H9 (cell line): ENCODE measurements around the gene GAS6. TPM values are rescaled to one million over a fixed set of nuclear protein-coding genes. Genes with fewer than 3 reads are reported as not detected.

ENCODE experiments used
- DNase-seq: peaks from one replicate; pipeline ENCODE4 v3.0.0-alpha.2; 2017
- H2AFZ ChIP-seq: one replicate; pipeline ENCODE4 v1.6.1; 2013; ENCODE audit warnings: mild to moderate bottlenecking, low read length, control low read depth, moderate library complexity
- H2AK5ac ChIP-seq: 2 replicates; pipeline ENCODE4 v1.6.1; 2013; ENCODE audit warnings: low read length, control low read depth, mixed read lengths; ENCODE audit not compliant: insufficient read length
- H2BK120ac ChIP-seq: one replicate; pipeline ENCODE4 v1.6.1; 2013; ENCODE audit warnings: low read depth, mild to moderate bottlenecking, low read length, control low read depth, inconsistent platforms; ENCODE audit not compliant: poor library complexity, severe bottlenecking
- H2BK12ac ChIP-seq: 2 replicates; pipeline ENCODE4 v1.6.1; 2013; ENCODE audit warnings: low read length, control low read depth, mixed read lengths, low read depth; ENCODE audit not compliant: insufficient read length
- H2BK15ac ChIP-seq: 2 replicates; pipeline ENCODE4 v1.6.1; 2013; ENCODE audit warnings: low read depth, low read length, control low read depth
- H2BK20ac ChIP-seq: one replicate; pipeline ENCODE4 v1.6.1; 2013; ENCODE audit warnings: low read depth, mild to moderate bottlenecking, low read length, control low read depth, inconsistent platforms; ENCODE audit not compliant: poor library complexity, severe bottlenecking
- H2BK5ac ChIP-seq: 2 replicates; pipeline ENCODE4 v1.6.1; 2013; ENCODE audit warnings: low read length, control low read depth, mixed read lengths; ENCODE audit not compliant: insufficient read length
- H3K14ac ChIP-seq: 2 replicates; pipeline ENCODE4 v1.6.1; 2013; ENCODE audit warnings: low read length, control low read depth; ENCODE audit not compliant: insufficient read depth
- H3K18ac ChIP-seq: 2 replicates; pipeline ENCODE4 v1.6.1; 2013; ENCODE audit warnings: low read depth, mild to moderate bottlenecking, mixed read lengths, low read length, control low read depth; ENCODE audit not compliant: insufficient read length
- H3K23ac ChIP-seq: 2 replicates; pipeline ENCODE4 v1.6.1; 2013; ENCODE audit warnings: low read length, control low read depth, mixed read lengths, low read depth; ENCODE audit not compliant: insufficient read length
- H3K23me2 ChIP-seq: 2 replicates; pipeline ENCODE4 v1.6.1; 2013; ENCODE audit warnings: low read depth, mild to moderate bottlenecking, mixed read lengths, low read length, control low read depth; ENCODE audit not compliant: insufficient read length, poor library complexity, severe bottlenecking
- H3K27ac ChIP-seq: 2 replicates; pipeline ENCODE4 v1.5.1; 2013; ENCODE audit warnings: low read length, control low read depth, mixed read lengths, low read depth; ENCODE audit not compliant: insufficient read length
- H3K27me3 ChIP-seq: 2 replicates; pipeline ENCODE4 v1.6.1; 2013; ENCODE audit warnings: low read length, control low read depth, inconsistent platforms; ENCODE audit not compliant: insufficient read depth
- H3K4ac ChIP-seq: 2 replicates; pipeline ENCODE4 v1.6.1; 2013; ENCODE audit warnings: low read depth, mild to moderate bottlenecking, control low read depth, inconsistent platforms, low read length, moderate library complexity
- H3K4me1 ChIP-seq: 2 replicates; pipeline ENCODE4 v1.6.1; 2013; ENCODE audit warnings: low read length, control low read depth, inconsistent platforms; ENCODE audit not compliant: insufficient read depth
- H3K4me2 ChIP-seq: 2 replicates; pipeline ENCODE4 v1.6.1; 2013; ENCODE audit warnings: low read length, control low read depth, mixed read lengths; ENCODE audit not compliant: insufficient read length, insufficient read depth
- H3K56ac ChIP-seq: 2 replicates; pipeline ENCODE4 v1.6.1; 2013; ENCODE audit warnings: low read depth, mild to moderate bottlenecking, mixed read lengths, low read length, control low read depth; ENCODE audit not compliant: insufficient read length
- H3K79me1 ChIP-seq: 2 replicates; pipeline ENCODE4 v1.6.1; 2013; ENCODE audit warnings: low read depth, mild to moderate bottlenecking, moderate library complexity, low read length, control low read depth, inconsistent platforms; ENCODE audit not compliant: insufficient read depth, poor library complexity, severe bottlenecking
- H3K79me2 ChIP-seq: 2 replicates; pipeline ENCODE4 v1.6.1; 2013; ENCODE audit warnings: low read length, control low read depth, inconsistent platforms; ENCODE audit not compliant: insufficient read depth
- H3K9ac ChIP-seq: 2 replicates; pipeline ENCODE4 v1.6.1; 2013; ENCODE audit warnings: low read length, control low read depth, mixed read lengths; ENCODE audit not compliant: insufficient read length; ENCODE audit errors: extremely low read depth
- H3K9me3 ChIP-seq: one replicate; pipeline ENCODE4 v1.6.1; 2013; ENCODE audit warnings: low read depth, low read length, inconsistent platforms; ENCODE audit not compliant: control insufficient read depth
- H3T11ph ChIP-seq: one replicate; pipeline ENCODE4 v1.6.1; 2013; ENCODE audit warnings: mild to moderate bottlenecking, low read length, control low read depth, inconsistent platforms
- H4K20me1 ChIP-seq: one replicate; pipeline ENCODE4 v1.6.1; 2013; ENCODE audit not compliant: control insufficient read depth, insufficient read length, insufficient read depth
- H4K5ac ChIP-seq: 2 replicates; pipeline ENCODE4 v1.6.1; 2013; ENCODE audit warnings: low read depth, mild to moderate bottlenecking, mixed read lengths, low read length, control low read depth; ENCODE audit not compliant: insufficient read length
- H4K8ac ChIP-seq: replicated peaks from 2 replicates; pipeline ENCODE4 v1.6.1; 2013; ENCODE audit warnings: low read length, control low read depth, mixed read lengths, low read depth; ENCODE audit not compliant: insufficient read length
- H4K91ac ChIP-seq: 2 replicates; pipeline ENCODE4 v1.6.1; 2013; ENCODE audit warnings: low read depth, mild to moderate bottlenecking, moderate library complexity, mixed read lengths, low read length, control low read depth; ENCODE audit not compliant: insufficient read length
- H3K27ac Mint-ChIP-seq, 3 experiments: 2 replicates in 2 of 3; 3 replicates in 1 of 3; pipeline ENCODE4 v1.8.0; 2020 to 2021; ENCODE audit warnings: mixed read lengths in 3 of 3, mild to moderate bottlenecking in 1 of 3, moderate library complexity in 1 of 3
- H3K27me3 Mint-ChIP-seq: 2 replicates; pipeline ENCODE4 v1.8.0; 2021; ENCODE audit warnings: low read depth, mild to moderate bottlenecking, moderate library complexity, mixed read lengths
- H3K36me3 Mint-ChIP-seq, 3 experiments: 2 replicates in 2 of 3; 3 replicates in 1 of 3; pipeline ENCODE4 v1.8.0; 2020 to 2021; ENCODE audit warnings: low read depth in 3 of 3, mixed read lengths in 3 of 3; ENCODE audit not compliant: insufficient read depth in 1 of 3
- H3K4me1 Mint-ChIP-seq, 2 experiments: 2 replicates each; pipeline ENCODE4 v1.8.0; 2020; ENCODE audit warnings: mixed read lengths in 2 of 2
- H3K4me3 Mint-ChIP-seq, 2 experiments: 2 replicates in 1 of 2; 3 replicates in 1 of 2; pipeline ENCODE4 v1.8.0; 2020 to 2021; ENCODE audit warnings: mild to moderate bottlenecking in 2 of 2, mixed read lengths in 2 of 2, moderate library complexity in 1 of 2
- H3K9me3 Mint-ChIP-seq, 2 experiments: 2 replicates in 1 of 2; 3 replicates in 1 of 2; pipeline ENCODE4 v1.8.0; 2020; ENCODE audit warnings: mild to moderate bottlenecking in 2 of 2, mixed read lengths in 2 of 2, moderate library complexity in 1 of 2
- WGBS: extraction: QIAGEN DNeasy Blood & Tissue Kit; methylation state at CpG from one replicate; pipeline ENCODE4 v1.1.7; 2013; ENCODE audit warnings: missing lambda C conversion rate, low lambda C conversion rate, mixed read lengths; ENCODE audit not compliant: insufficient read length; ENCODE audit errors: extremely low coverage; 5-methylcytosine and 5-hydroxymethylcytosine counted together
- total RNA-seq: library from RNA; stranded (reverse); gene quantifications from 2 replicates; pipeline ENCODE4 v1.2.1, GENCODE V29; 2021
- TF ChIP-seq, protein P1 (sequence below): fragments of 200-600 bp; sonication (generic); conservative IDR thresholded peaks from 3 replicates; pipeline ENCODE4 v1.8.0; 2021; ENCODE audit warnings: antibody characterized with exemption, mild to moderate bottlenecking

Gene GAS6
- total RNA-seq, 1 experiment from 2014 or later: 20.5 TPM

DNA sequence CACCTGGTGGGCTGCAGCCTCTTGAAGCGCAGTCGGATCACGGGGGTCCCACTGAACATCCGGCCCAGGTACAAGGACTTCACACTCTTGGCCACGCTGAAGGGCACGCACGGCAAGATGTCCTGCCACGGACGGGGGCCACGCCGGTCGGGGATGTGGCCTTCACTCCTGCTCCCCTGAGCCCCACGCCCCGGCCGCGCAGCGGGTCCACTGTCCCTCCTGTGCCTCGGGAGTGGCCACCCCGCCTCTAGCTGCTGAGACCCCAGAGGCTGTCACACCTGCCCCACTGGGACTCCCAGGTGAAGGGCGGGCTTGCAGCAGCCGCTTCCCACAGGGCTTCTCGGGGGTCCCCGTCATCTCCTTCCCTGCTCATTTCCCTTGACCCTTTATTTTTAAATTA lies 31.2 kb downstream of the GAS6 start:
- no CpG with 5 or more reads among the region's 23 CpGs for WGBS
- no peaks in the 10 kb centered on the region for H3K4me1 ChIP-seq
- no peaks in the 10 kb centered on the region for H3K79me1 ChIP-seq
- H3K23me2 ChIP-seq: no peaks in the 10 kb centered on the region
- no peak overlapping the region for H3T11ph ChIP-seq
- H4K20me1 ChIP-seq: no peaks in the 10 kb centered on the region
- Mint-ChIP-seq H3K4me3 (no peak overlapping the region), H3K36me3 (peaks cover 12 to 51% (median 24%) of the 10 kb centered on the region in 3 experiments; a peak in 6 of 7 replicates), H3K27ac (no peak overlapping the region), H3K9me3 (no peaks in the 10 kb centered on the region), H3K27me3 (no peaks in the 10 kb centered on the region), H3K4me1 (peaks cover 11 to 14% of the 10 kb centered on the region in 2 experiments)
- H4K5ac ChIP-seq: no peak overlapping the region
- H3K4me2 ChIP-seq: no peak overlapping the region
- no peak overlapping the region for H2BK12ac ChIP-seq
- no peak overlapping the region for H4K8ac ChIP-seq
- TF ChIP-seq, protein P1, sequence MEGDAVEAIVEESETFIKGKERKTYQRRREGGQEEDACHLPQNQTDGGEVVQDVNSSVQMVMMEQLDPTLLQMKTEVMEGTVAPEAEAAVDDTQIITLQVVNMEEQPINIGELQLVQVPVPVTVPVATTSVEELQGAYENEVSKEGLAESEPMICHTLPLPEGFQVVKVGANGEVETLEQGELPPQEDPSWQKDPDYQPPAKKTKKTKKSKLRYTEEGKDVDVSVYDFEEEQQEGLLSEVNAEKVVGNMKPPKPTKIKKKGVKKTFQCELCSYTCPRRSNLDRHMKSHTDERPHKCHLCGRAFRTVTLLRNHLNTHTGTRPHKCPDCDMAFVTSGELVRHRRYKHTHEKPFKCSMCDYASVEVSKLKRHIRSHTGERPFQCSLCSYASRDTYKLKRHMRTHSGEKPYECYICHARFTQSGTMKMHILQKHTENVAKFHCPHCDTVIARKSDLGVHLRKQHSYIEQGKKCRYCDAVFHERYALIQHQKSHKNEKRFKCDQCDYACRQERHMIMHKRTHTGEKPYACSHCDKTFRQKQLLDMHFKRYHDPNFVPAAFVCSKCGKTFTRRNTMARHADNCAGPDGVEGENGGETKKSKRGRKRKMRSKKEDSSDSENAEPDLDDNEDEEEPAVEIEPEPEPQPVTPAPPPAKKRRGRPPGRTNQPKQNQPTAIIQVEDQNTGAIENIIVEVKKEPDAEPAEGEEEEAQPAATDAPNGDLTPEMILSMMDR: no peak
- no peak overlapping the region for H2BK15ac ChIP-seq
- H3K79me2 ChIP-seq: no peaks in the 10 kb centered on the region
- no peak overlapping the region for H3K14ac ChIP-seq
- no peak overlapping the region for H3K23ac ChIP-seq
- no peak overlapping the region for H2AFZ ChIP-seq
- DNase-seq: no peak
- H3K27ac ChIP-seq: no peak overlapping the region
- H3K18ac ChIP-seq: no peak overlapping the region
- no peak overlapping the region for H2BK120ac ChIP-seq
- H3K27me3 ChIP-seq: no peaks in the 10 kb centered on the region
- H3K56ac ChIP-seq: no peak overlapping the region
- H3K4ac ChIP-seq: no peak overlapping the region
- H4K91ac ChIP-seq: no peak overlapping the region
- no peak overlapping the region for H2BK5ac ChIP-seq
- H2AK5ac ChIP-seq: no peak overlapping the region
- H3K9ac ChIP-seq: no peak overlapping the region
- H3K9me3 ChIP-seq: no peaks in the 10 kb centered on the region
- no peak overlapping the region for H2BK20ac ChIP-seq
